ENCODE measurements around the gene USP5.
"Not testable (repeated sequence)": the region's sequence is repeated elsewhere in the genome, so short reads cannot be mapped to it uniquely, and the experiment has no call there.

Gene USP5

GRCh38 chr12:6843118-6843902 lies 8.6 kb upstream of the USP5 start:
- DNase-seq = no peak

- DNase-seq = no peak
These were observed 6.6 kb upstream of the USP5 start for GRCh38 chr12:6845395-6845794.

GRCh38 chr12:6846316-6846869 lies 5.6 kb upstream of the USP5 start:
- DNase-seq = no peak

GRCh38 chr12:6847676-6848075 lies 4.3 kb upstream of the USP5 start:
- no peak for DNase-seq

GRCh38 chr12:6849427-6849826 lies 2.5 kb upstream of the USP5 start:
- DNase-seq = no peak

- no peak for DNase-seq
These were observed 1.9 kb upstream of the USP5 start for GRCh38 chr12:6849976-6850560.

- no peak for DNase-seq
These were observed 1.2 kb upstream of the USP5 start for GRCh38 chr12:6850796-6851152.

- DNase-seq = peak; percentile 98
These were observed 613 bp upstream of the USP5 start, which contains the start of gene CDCA3 for GRCh38 chr12:6851153-6851920. Gene CDCA3 (minus strand): TSS chr12:6851286. CDS start chr12:6850952, 334 bp downstream.

GRCh38 chr12:6852651-6853354 lies 853 bp downstream of the USP5 start:
- DNase-seq = no peak

- DNase-seq = no peak
These were observed 1.7 kb downstream of the USP5 start for GRCh38 chr12:6853626-6854025.

GRCh38 chr12:6854036-6854435 lies 2.1 kb downstream of the USP5 start:
- DNase-seq = no peak

- DNase-seq = no peak
These were observed 3.4 kb downstream of the USP5 start for GRCh38 chr12:6855322-6855721.

- no peak for DNase-seq
These were observed 6.8 kb downstream of the USP5 start for GRCh38 chr12:6858799-6859198.

- no peak for DNase-seq
These were observed 8.2 kb downstream of the USP5 start for GRCh38 chr12:6860116-6860515.

GRCh38 chr12:6860942-6861341 lies 9.0 kb downstream of the USP5 start:
- no peak for DNase-seq

- no peak for DNase-seq
These were observed 9.4 kb downstream of the USP5 start for GRCh38 chr12:6861391-6861790.

- DNase-seq = no peak
These were observed 11.1 kb downstream of the USP5 start for GRCh38 chr12:6863033-6863432.

- no peak for DNase-seq
These were observed 11.8 kb downstream of the USP5 start for GRCh38 chr12:6863586-6864321.

GRCh38 chr12:6865307-6865706 lies 13.4 kb downstream of the USP5 start:
- DNase-seq = not testable (repeated sequence)

GRCh38 chr12:6866163-6866919 lies 14.4 kb downstream of the USP5 start:
- no peak for DNase-seq

GRCh38 chr12:6866920-6867412 lies 15.0 kb downstream of the USP5 start:
- no peak for DNase-seq

All from NCI-H1436 (cell line).